Activated T-cell treated with anti-CD3 and anti-CD28 coated beads for 24 hours (primary cell): ENCODE results near the gene MYO5C.

Experiments used
- DNase-seq: peaks from one replicate; pipeline ENCODE4 v3.0.0-alpha.2; 2020; ENCODE audit warnings: low read depth

The MYO5C gene, protein sequence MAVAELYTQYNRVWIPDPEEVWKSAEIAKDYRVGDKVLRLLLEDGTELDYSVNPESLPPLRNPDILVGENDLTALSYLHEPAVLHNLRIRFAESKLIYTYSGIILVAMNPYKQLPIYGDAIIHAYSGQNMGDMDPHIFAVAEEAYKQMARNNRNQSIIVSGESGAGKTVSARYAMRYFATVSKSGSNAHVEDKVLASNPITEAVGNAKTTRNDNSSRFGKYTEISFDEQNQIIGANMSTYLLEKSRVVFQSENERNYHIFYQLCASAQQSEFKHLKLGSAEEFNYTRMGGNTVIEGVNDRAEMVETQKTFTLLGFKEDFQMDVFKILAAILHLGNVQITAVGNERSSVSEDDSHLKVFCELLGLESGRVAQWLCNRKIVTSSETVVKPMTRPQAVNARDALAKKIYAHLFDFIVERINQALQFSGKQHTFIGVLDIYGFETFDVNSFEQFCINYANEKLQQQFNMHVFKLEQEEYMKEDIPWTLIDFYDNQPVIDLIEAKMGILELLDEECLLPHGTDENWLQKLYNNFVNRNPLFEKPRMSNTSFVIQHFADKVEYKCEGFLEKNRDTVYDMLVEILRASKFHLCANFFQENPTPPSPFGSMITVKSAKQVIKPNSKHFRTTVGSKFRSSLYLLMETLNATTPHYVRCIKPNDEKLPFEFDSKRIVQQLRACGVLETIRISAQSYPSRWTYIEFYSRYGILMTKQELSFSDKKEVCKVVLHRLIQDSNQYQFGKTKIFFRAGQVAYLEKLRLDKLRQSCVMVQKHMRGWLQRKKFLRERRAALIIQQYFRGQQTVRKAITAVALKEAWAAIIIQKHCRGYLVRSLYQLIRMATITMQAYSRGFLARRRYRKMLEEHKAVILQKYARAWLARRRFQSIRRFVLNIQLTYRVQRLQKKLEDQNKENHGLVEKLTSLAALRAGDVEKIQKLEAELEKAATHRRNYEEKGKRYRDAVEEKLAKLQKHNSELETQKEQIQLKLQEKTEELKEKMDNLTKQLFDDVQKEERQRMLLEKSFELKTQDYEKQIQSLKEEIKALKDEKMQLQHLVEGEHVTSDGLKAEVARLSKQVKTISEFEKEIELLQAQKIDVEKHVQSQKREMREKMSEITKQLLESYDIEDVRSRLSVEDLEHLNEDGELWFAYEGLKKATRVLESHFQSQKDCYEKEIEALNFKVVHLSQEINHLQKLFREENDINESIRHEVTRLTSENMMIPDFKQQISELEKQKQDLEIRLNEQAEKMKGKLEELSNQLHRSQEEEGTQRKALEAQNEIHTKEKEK (N-terminal part only)

DNA sequence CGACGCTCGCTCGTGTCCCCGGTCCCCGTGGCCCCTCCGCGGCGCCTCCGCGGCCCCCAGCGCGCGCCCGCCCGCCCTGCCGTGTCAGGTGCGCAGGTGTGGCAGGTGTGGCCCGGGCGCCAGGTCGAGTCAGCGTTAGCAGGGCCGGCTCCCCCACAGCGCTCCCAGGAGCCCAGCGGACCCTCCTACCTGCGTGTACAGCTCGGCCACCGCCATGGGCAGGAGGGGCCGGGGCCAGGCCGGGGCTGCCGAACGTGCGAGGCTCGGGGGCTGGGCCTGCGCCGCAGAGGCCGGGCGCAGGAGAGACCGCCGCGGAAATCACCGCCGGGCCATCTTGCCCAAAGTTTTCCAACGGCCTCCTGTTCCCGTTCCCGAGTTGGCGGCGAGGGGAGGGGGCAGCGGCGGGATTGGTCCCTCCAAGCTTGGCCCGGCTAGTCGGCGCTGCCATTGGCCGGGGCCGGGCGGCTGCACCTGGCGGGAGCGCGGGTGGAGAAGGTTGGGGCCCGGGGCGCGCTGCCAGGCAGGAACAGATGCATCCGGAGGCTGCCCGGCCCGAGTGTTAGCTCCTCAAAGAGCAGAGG, at the start of gene MYO5C:
TSS of gene MYO5C (minus strand) at position 384 of the 581 bp plus-strand sequence. CDS start at position 216, 168 bp downstream.
- no peak for DNase-seq

DNA sequence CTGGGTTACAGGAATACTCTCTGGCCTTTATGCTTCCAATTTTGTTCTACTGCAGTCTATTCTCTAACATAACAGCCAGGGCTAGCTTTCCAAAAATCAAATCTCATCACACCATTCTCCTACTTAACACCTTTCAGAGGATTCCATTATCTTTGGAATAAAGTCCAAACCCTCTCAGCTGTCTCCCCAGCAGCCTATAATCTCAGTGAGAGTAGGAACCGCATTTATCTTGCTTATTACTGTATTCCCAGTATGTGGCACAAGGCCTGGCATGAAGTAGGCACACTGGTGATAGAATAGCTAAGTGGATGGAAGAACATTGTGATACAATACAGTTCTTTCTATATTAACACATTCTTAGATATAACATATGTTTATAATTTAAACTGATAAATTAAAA, 49.0 kb upstream of the MYO5C start:
- DNase-seq, result no peak

DNA sequence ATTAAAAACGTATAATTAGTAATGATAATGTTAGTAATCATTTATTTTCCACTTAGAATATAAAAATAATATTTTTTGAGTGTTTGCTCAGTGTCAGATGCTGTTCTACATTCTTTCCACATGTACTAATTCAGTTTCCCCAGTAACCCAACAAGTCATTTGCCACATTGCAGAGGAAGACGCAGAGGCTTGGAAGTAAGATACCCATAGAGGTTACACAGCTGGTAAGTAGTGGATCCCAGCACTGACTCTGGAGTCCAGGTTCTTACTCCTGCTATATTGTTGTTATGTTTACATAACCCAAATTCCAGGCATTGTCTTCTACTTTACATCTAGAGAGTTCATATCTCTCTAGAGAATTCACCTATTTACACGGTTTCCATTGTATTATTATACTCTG, 48.2 kb upstream of the MYO5C start:
- DNase-seq, result no peak

DNA sequence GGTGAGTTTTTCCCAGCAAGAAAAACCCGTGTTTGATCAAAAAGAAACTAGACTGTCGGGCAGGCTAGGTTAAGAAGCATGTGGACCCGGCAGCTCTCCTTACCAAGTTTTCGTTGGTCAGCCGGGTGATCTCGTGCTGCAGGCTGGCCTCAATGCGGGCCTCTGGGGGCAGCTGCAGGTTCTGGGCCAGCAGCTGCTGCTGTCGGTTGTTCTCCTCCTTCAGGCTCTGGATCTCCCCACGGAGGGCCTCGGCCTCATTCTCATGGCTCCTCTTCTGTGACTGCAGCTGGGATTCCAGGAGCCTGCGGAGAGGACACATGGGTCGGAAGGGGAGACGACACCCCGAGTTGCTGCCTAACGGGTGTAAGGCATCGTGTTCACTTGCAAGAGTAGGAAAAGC, 44.5 kb upstream of the MYO5C start:
- no peak for DNase-seq

DNA sequence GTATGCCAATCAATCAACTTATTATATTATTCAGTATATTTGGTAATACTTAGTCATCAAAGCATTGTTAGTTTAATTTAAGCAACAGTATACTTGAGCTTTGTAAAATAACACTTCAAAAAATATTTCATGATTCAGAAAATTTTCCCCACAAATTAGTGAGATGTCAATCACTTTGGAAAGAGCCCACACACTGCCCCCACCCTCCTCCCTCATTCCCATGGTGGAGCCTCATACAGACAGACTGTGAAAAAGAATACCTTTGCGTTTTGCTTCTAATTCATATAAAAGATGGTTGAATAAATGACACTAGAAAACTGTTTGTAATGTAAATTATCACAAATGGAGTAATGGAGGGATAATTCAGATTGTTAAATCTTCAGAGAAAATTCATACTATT, 43.3 kb upstream of the MYO5C start:
- no peak for DNase-seq

DNA sequence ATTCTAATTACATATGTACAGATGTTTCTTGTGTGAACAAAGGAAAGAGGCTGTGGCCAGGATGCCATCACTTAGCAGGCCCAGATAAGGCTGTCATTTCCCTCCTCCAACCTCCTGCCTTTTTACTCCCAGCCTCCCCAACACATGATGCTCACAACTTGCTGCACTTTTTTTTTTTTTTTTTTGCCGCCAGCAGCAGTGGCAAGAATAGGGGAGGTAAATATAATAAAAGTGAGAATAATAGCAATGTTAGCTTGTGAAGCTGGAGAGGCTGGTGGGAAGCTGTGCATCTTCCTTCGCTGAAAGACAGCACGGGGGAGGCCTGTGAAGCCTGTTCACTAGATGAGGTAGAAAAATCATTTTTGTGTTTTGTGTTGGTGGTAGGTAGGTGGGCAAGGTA, 42.5 kb upstream of the MYO5C start:
- DNase-seq, result no peak

DNA sequence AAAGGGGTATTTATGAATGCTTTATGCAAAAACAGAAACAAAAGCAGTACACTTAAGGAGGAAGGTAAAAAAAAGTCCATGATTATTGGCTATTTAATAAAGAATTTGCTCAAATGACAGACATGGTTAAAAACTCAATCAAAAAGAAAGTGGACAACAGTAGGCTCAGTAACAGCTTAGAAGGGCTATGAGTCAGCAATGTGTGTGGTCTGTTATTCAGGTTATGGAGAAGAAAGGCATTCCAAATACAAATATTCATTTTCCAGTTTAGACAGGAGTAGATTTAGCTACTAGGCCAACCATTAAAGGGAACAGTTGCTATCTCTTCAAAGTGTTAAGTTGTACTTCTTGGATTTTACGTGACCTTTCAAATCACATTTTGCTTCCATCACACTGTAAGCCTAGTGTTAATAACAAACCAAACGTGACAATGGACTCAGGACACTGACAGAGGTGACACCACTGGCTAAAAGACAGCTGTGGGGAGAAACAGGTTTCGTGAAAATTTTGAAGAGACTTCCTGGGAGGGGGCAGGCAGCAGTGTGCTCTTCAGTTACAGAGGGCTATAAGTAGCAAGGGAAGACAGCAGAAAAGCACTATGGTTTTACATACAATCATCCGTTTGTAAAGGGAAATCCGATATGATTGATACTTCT, 41.7 kb upstream of the MYO5C start:
- DNase-seq, result no peak

DNA sequence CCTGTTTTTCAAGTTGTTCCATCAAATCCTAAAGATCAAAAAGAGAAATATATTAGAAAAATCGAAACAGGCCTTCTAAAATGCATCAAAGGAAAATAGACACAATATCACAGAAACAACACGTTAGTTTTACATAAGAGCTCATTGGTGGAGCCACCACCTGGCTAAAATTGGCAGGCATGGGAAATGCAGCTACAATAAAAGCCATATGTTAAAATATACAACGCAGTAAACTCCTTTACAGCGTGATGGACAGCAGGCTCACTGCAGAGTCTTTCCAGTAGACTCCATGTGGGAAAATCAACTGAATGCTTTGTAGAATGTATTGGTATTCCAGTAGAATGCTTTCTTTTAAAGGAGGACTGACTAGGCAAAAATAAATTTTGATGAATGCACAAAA, 40.9 kb upstream of the MYO5C start:
- no peak for DNase-seq

DNA sequence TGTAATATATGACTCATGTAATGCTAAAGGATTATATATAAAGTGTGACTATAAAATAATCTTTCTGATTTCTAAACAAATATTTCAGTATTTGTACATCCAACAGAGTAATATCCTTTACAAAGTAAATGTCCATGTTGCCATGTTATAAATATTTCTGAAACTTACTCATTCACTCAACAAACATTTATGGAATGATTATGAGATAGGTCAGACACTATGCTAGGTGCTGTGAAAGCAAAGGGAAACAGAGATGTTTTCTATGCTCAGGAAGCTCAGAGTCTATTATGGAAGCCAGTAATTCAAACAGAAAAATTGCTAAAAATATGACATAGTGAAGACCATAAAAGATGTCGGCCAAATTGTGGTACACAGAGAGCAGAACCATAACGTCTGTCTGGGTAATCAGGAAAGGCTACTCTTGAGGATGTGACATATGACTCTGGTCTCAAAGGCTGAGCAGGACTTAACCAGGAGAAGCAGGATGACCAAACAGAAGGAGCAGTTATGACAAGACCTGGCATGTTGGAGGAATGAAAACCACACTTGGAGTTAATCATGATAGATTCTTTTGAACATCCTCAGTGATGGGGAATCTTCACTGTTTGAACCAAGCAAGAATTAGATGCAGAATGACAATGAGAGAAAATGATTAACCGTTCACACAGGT, 39.0 kb upstream of the MYO5C start:
- no peak for DNase-seq

DNA sequence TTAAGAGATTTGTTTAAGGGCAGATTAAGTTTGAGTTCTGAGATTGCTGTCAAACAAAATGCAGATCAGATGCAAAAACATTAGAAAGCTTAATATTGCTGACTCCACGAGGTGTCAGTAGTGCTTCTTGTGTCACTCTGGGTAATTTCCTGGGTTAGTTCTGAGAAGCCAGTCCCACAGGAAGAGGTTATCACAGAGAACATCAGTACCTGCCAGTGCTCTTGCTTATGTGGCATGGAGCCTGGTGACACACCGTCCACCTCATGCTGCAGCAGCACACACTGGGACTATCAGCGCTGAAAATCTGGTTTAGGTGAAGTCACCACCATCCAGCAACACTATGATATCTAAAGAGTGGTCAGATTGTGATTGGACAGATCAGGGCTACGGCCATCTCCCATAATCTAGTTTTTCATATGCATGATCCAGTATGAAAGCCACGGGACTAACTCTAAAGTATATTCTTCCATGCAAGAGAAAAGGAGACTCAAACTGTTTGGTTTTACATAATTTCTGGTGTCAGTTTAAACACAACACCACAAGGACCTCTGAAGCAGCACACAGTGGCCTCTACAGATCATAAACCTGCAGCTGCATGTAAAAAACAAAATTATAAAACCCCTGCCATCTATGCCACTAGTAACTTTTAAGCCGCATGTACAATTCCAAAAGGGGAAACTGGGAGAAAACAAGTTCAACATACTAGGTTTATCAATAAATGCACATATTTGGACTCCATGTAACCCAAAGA, 36.1 kb upstream of the MYO5C start:
- DNase-seq, result peak; percentile 39

DNA sequence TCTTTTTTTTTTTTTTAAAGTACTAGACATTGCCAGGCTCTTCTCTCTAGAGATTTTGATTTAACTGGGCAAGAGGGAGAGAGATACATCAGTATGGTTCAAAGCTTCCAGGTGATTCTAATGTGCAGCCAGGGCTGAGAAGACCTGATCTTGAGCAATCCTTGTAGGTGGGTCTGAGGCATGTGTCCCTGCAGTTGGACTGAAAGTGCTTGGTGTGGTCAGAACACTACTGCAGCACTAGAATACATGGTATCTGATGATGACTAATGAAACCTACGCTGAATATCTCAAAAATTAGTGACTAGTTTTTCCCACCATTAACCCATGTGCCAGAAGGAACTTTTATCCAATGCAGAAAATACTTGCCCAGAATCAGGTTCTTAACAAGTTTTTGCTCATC, 34.4 kb upstream of the MYO5C start:
- DNase-seq, result no peak

DNA sequence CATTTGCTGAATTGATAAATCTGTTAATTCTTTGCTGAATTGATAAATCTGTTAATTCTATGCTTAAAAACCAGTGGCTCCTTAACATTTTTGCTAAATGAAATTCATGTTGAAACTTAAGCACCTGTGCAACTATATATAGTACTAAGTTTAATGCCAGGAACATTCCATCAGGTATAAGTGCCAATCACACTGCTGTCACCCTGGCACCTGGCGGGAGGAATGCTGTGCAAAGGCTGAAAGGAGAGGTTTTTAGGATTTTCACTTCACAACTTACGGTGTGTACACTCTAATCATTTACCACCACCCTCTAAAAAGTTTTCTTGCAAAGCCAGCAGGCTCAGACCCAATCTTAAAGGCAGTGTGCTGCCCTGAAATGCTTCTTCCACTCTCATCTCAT, 33.5 kb upstream of the MYO5C start:
- no peak for DNase-seq

DNA sequence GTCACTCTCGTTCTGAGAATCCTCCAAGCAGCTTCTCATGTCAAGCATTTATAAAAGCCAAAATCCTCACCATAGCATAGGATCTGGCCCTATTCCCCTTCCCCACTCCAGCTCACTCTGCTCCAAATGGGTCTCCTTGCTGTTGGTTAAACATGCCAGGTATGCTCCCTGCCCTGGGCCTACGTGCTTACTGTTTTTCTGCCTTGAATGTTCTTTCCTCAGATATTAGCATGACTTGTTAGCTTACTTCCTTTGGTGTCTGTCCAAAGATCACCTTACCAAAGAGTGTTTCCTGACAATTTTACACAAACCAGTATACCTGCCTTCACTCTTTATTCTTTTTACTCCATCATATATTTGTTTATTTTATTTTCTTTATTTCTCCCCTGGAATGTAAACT, 33.1 kb upstream of the MYO5C start:
- DNase-seq, result no peak

DNA sequence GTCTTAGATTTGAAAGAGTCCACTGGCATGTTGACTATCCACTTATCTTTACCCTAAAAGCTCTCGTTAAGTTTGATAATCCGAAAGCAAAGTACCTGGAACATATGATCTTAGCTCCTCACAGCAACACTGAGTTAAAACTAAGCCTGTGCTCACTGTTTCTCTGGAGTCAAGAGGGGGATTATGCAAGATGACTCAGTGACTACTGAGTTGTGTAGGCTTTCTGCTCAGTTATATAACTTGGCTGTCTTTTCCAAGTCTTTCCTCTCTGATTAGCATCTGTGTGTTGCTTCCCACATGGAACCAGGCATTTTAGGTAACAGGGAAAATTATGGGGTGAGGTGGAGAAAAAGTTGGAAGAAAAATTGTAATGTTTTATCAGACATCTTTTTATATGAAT, 31.2 kb upstream of the MYO5C start:
- DNase-seq, result no peak

DNA sequence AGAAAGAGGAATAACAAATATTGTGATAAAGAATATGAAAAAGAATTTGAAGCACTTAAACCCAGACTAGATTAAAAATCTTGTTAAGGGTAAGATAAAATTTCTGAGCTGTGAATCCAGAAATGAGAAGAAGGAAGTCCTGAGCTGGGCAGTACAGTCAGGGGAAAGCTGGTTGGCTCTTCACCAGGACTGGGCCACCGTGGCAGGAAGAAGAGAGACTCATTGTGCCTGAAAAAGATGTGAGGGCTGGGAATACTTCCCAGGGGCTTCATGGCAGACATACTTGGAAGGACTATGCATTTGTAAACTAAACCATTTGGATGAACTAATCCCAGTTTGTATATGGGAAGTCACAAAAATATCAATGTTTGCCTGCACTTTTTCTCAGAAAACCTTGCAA, 28.5 kb upstream of the MYO5C start:
- no peak for DNase-seq

DNA sequence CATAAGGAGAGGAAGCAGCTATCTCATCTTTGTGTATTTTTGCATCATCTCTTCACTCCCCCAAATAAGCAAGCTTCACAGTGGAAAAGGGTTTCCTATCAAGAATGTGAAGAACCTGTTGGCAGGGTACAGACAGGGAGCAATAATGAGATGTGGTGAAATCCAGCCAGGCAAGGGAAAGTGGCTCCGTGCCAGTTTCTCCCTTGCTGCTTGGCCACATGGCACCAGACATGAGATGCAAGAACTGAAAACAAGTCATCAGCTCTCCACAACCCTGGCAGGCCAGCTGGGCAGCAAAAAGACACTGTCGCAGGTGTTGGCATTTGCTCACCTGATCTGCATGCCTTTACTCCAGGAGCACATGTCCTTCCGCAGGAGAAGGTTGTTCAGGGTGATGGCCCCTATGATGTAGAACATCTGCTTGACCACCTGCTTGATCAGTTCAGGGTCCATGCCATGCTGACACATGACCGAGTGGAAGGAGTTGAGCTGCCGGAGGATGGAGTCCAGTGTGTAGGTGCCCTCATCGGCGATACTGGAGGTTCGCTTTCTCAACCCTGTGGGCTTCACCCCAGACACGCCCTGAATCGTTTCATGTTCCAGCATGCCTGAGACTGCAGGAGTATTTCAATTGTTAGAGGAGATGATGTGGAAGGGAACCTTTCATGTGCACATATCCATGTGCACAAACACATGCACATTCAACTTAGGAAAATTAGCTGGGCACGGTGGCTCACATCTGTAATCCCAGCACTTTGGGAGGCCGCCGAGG, 23.3 kb upstream of the MYO5C start:
- DNase-seq, result no peak

DNA sequence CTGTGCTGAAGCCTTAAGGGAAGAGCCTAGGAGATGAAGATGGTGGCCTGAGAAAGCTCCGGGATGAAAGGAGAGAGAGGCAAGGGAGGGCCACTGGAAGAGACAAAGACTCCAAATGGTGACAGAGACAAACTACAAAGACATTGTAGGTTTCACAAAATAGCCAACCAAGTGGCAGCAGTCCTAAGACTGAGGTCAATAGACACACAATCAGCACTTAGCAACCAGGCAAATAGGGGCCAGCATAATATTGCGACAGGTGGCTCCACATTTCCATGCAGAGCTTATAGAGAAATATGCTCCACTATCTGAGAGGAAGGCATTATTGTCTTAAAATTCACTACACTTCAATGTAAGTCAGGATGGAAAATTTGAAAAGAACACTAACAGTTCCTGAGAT, 22.1 kb upstream of the MYO5C start:
- no peak for DNase-seq

DNA sequence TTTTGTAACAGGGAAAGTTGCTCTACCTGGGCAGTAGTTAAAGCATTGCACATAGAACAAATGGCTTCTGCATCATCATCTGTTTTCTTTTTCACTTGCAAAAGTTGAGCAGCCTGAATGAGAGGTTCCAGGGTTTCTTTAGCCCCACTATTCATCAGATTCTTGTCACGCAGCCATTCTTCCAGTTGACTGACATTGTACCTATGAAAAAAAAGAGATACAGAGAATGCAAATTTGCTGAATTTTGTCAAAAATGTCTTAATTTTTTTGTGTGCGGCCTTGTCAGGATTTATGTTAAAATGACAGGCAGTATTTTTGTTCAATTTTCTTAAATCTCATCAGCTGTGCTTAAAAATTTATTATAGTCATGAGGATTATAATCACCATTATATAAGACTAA, 21.4 kb upstream of the MYO5C start:
- DNase-seq, result no peak

DNA sequence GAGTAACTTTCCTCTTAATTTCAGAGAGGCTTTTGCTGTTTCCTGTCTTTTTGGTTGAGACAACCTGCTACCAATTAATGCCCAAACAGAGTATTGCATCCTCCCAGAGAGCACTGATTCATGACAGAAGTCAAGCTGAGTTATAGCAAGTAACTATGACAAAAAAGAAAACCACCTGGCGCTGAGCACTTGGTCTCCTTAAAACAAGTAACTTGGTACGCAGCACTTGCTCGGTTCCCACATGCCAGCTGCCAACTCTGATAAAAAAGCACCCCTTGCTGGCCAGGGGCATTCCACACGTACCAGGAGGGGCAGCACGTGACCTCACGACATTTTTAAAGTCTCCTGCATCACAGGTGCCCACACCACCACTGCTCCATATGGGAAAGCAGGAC, 13.5 kb upstream of the MYO5C start:
- no peak for DNase-seq
